ENCODE results near the gene TPI1.

GRCh38 chr12:6827437-6827911, 39.9 kb upstream of the TPI1 start:
- no peak for TF ChIP-seq CTCF (IDR thresholded peaks at IDR 0.05)
- no peak for TF ChIP-seq NFIC (IDR thresholded peaks at IDR 0.05; ENCODE audit: borderline replicate concordance)
- peak; percentile 28 for TF ChIP-seq CHD2 (IDR thresholded peaks at IDR 0.05; ENCODE audit: low read length, partially characterized antibody)
- TF ChIP-seq MXI1 (IDR thresholded peaks at IDR 0.05; ENCODE audit: low read depth, low read length): peak; percentile 97
- peak; percentile 79 for TF ChIP-seq POLR2AphosphoS5 (IDR thresholded peaks at IDR 0.05; ENCODE audit: low read depth, low read length)
- TF ChIP-seq GABPA (IDR thresholded peaks at IDR 0.05; ENCODE audit: low read depth): no peak
- TF ChIP-seq RCOR1 (IDR thresholded peaks at IDR 0.05; ENCODE audit: low read length): no peak
- TF ChIP-seq RXRA (IDR thresholded peaks at IDR 0.05; ENCODE audit: borderline replicate concordance, low read depth): no peak
- TF ChIP-seq RFX5 (IDR thresholded peaks at IDR 0.05; ENCODE audit: low read length): no peak

All from SK-N-SH (cell line).